Fibroblast of peridontal ligament (primary cell): ENCODE measurements around the gene ZCCHC12.
"Not testable (repeated sequence)": the region's sequence is repeated elsewhere in the genome, so short reads cannot be mapped to it uniquely, and the experiment has no call there.

ENCODE experiments used
- DNase-seq: peaks from one replicate; pipeline ENCODE4 v3.0.0-alpha.2; 2010; ENCODE audit errors: extremely low read depth

ZCCHC12 gene

GRCh38 chrX:118823263-118824172 lies at the start of gene ZCCHC12:
Gene ZCCHC12, plus strand, starts transcription at chrX:118823824. Its CDS starts 1,421 bp downstream, at chrX:118825245.
- DNase-seq = peak; percentile 8

GRCh38 chrX:118779581-118779980 lies 44.0 kb upstream of the ZCCHC12 start:
- no peak for DNase-seq

GRCh38 chrX:118780509-118780908 lies 43.1 kb upstream of the ZCCHC12 start:
- DNase-seq = no peak

GRCh38 chrX:118780911-118781310 lies 42.7 kb upstream of the ZCCHC12 start:
- peak; percentile 42 for DNase-seq

GRCh38 chrX:118795528-118796280 lies 27.9 kb upstream of the ZCCHC12 start:
- DNase-seq = peak; percentile 38

- peak; percentile 21 for DNase-seq
Observed at GRCh38 chrX:118802857-118803256, 20.8 kb upstream of the ZCCHC12 start.

- DNase-seq = peak; percentile 60
Observed at GRCh38 chrX:118807151-118808017, 16.2 kb upstream of the ZCCHC12 start.

- DNase-seq = not testable (repeated sequence)
Observed at GRCh38 chrX:118817257-118817656, 6.4 kb upstream of the ZCCHC12 start.

GRCh38 chrX:118824173-118824730 lies 628 bp downstream of the ZCCHC12 start:
- DNase-seq = no peak

GRCh38 chrX:118825227-118825626 lies 1.6 kb downstream of the ZCCHC12 start:
- no peak for DNase-seq

- DNase-seq = peak; percentile 30
Observed at GRCh38 chrX:118839334-118839958, 15.8 kb downstream of the ZCCHC12 start.

GRCh38 chrX:118847676-118848075 lies 24.1 kb downstream of the ZCCHC12 start:
- DNase-seq = peak; percentile 60

GRCh38 chrX:118853596-118853995 lies 30.0 kb downstream of the ZCCHC12 start:
- DNase-seq = no peak

- DNase-seq = no peak
Observed at GRCh38 chrX:118855681-118856310, 32.2 kb downstream of the ZCCHC12 start.

- DNase-seq = no peak
Observed at GRCh38 chrX:118857006-118857405, 33.4 kb downstream of the ZCCHC12 start.

GRCh38 chrX:118861338-118861737 lies 37.7 kb downstream of the ZCCHC12 start:
- DNase-seq = no peak

- DNase-seq = no peak
Observed at GRCh38 chrX:118862091-118862490, 38.5 kb downstream of the ZCCHC12 start.

- no peak for DNase-seq
Observed at GRCh38 chrX:118862979-118863378, 39.4 kb downstream of the ZCCHC12 start.

- no peak for DNase-seq
Observed at GRCh38 chrX:118864063-118864635, 40.5 kb downstream of the ZCCHC12 start.

- no peak for DNase-seq
Observed at GRCh38 chrX:118865231-118865630, 41.6 kb downstream of the ZCCHC12 start.
